WTC11 (cell line): ENCODE results near the gene ESRRG. TPM values are rescaled to one million over a fixed set of nuclear protein-coding genes. Genes with fewer than 3 reads are reported as not detected.

Experiments used
- ATAC-seq: fragments of 200-7000 bp; cut with Tn5 transposase; 2 replicates; pipeline ENCODE4 v1.10.0; 2021; ENCODE audit warnings: mild to moderate bottlenecking, moderate library complexity
- CTCF ChIA-PET: fragments of 300-600 bp; sonication (Branson Sonifier 250); formaldehyde crosslinking; loops from one replicate; lab custom pipeline; 2021; ENCODE audit warnings: antibody characterized with exemption; lab: Charles Lee
- POLR2A ChIA-PET: fragments of 350-600 bp; sonication (Branson Sonifier 250); formaldehyde crosslinking; loops from one replicate; lab custom pipeline; 2021; ENCODE audit warnings: antibody characterized with exemption; lab: Charles Lee
- DNase-seq: peaks from one replicate; pipeline ENCODE4 v3.0.0; 2021; ENCODE audit warnings: low spot score
- H3K27ac Mint-ChIP-seq: 2 replicates; pipeline ENCODE4 v1.8.0; 2021; ENCODE audit warnings: mixed read lengths
- H3K27me3 Mint-ChIP-seq: 2 replicates; pipeline ENCODE4 v1.8.0; 2021; ENCODE audit warnings: low read depth, mild to moderate bottlenecking, moderate library complexity, mixed read lengths
- H3K36me3 Mint-ChIP-seq: 2 replicates; pipeline ENCODE4 v1.8.0; 2021; ENCODE audit warnings: mixed read lengths
- H3K4me1 Mint-ChIP-seq: 2 replicates; pipeline ENCODE4 v1.8.0; 2022; ENCODE audit warnings: mixed read lengths
- H3K4me3 Mint-ChIP-seq: 2 replicates; pipeline ENCODE4 v1.8.0; 2021; ENCODE audit warnings: mild to moderate bottlenecking, moderate library complexity, mixed read lengths
- H3K9me3 Mint-ChIP-seq: 2 replicates; pipeline ENCODE4 v1.8.0; 2021; ENCODE audit warnings: mixed read lengths
- CBFB ChIP-seq: sonication (generic); formaldehyde crosslinking; IDR thresholded peaks from 2 replicates; pipeline ENCODE4 v1.8.1; 2022; ENCODE audit warnings: mild to moderate bottlenecking, low read depth, missing genetic modification reagents
- ESRRA ChIP-seq: sonication (generic); formaldehyde crosslinking; IDR thresholded peaks from 2 replicates; pipeline ENCODE4 v1.8.1; 2022; ENCODE audit warnings: mild to moderate bottlenecking, missing genetic modification reagents, borderline replicate concordance
- FOXJ3 ChIP-seq: sonication (generic); formaldehyde crosslinking; IDR thresholded peaks from 2 replicates; pipeline ENCODE4 v1.9.0; 2021; ENCODE audit warnings: missing genetic modification reagents, mild to moderate bottlenecking, borderline replicate concordance
- JUN ChIP-seq: sonication (generic); formaldehyde crosslinking; IDR thresholded peaks from 2 replicates; pipeline ENCODE4 v1.8.0; 2023; ENCODE audit warnings: mild to moderate bottlenecking, missing genetic modification reagents
- MXD4 ChIP-seq: fragments of 250-450 bp; sonication (Bioruptor Pico); IDR thresholded peaks from 2 replicates; pipeline ENCODE4 v1.8.0; 2021; ENCODE audit warnings: mild to moderate bottlenecking, moderate library complexity, borderline replicate concordance
- NFYB ChIP-seq: sonication (generic); formaldehyde crosslinking; conservative IDR thresholded peaks from 2 replicates; pipeline ENCODE4 v1.8.0; 2022; ENCODE audit warnings: low read depth, missing genetic modification reagents
- NR3C1 ChIP-seq: sonication (generic); formaldehyde crosslinking; conservative IDR thresholded peaks from 2 replicates; pipeline ENCODE4 v1.8.1; 2023; ENCODE audit warnings: low read depth, mild to moderate bottlenecking, missing genetic modification reagents
- OVOL2 ChIP-seq: fragments of 250-450 bp; sonication (Bioruptor Pico); IDR thresholded peaks from 2 replicates; pipeline ENCODE4 v1.9.0; 2021; ENCODE audit warnings: mild to moderate bottlenecking, borderline replicate concordance
- PRRX2 ChIP-seq: fragments of 250-450 bp; sonication (Bioruptor Pico); IDR thresholded peaks from 2 replicates; pipeline ENCODE4 v1.8.0; 2021; ENCODE audit warnings: mild to moderate bottlenecking
- RELA ChIP-seq: sonication (generic); formaldehyde crosslinking; IDR thresholded peaks from 2 replicates; pipeline ENCODE4 v1.8.1; 2022; ENCODE audit warnings: missing genetic modification reagents, mild to moderate bottlenecking, borderline replicate concordance
- TEAD1 ChIP-seq: sonication (generic); formaldehyde crosslinking; IDR thresholded peaks from 2 replicates; pipeline ENCODE4 v1.8.0; 2022; ENCODE audit warnings: mild to moderate bottlenecking, missing genetic modification reagents
- TEAD4 ChIP-seq: sonication (generic); formaldehyde crosslinking; IDR thresholded peaks from 2 replicates; pipeline ENCODE4 v1.8.0; 2022; ENCODE audit warnings: mild to moderate bottlenecking, missing genetic modification reagents
- TP53 ChIP-seq: sonication (generic); formaldehyde crosslinking; IDR thresholded peaks from 2 replicates; pipeline ENCODE4 v1.8.1; 2023; ENCODE audit warnings: mild to moderate bottlenecking, missing genetic modification reagents
- ZBTB21 ChIP-seq: sonication (generic); formaldehyde crosslinking; IDR thresholded peaks from 2 replicates; pipeline ENCODE4 v1.8.1; 2023; ENCODE audit warnings: mild to moderate bottlenecking, missing genetic modification reagents, borderline replicate concordance
- ZNF219 ChIP-seq: sonication (generic); formaldehyde crosslinking; IDR thresholded peaks from 2 replicates; pipeline ENCODE4 v1.8.0; 2023; ENCODE audit warnings: missing genetic modification reagents, mild to moderate bottlenecking, borderline replicate concordance
- ZNF232 ChIP-seq: sonication (generic); formaldehyde crosslinking; IDR thresholded peaks from 2 replicates; pipeline ENCODE4 v1.8.0; 2022; ENCODE audit warnings: mild to moderate bottlenecking, missing genetic modification reagents
- total RNA-seq: library from RNA; stranded (reverse); gene quantifications from 3 replicates; pipeline ENCODE4 v1.2.3, GENCODE V29; 2021
- TF ChIP-seq, protein P1 (sequence below): sonication (generic); formaldehyde crosslinking; IDR thresholded peaks from 2 replicates; pipeline ENCODE4 v1.8.1; 2023; ENCODE audit warnings: mild to moderate bottlenecking, missing genetic modification reagents, moderate library complexity
- TF ChIP-seq, protein P2 (sequence below): fragments of 250-450 bp; sonication (Bioruptor Pico); IDR thresholded peaks from 2 replicates; pipeline ENCODE4 v1.9.0; 2021; ENCODE audit warnings: moderate library complexity, mild to moderate bottlenecking, inconsistent platforms, borderline replicate concordance
- TF ChIP-seq, protein P3 (sequence below): sonication (generic); formaldehyde crosslinking; IDR thresholded peaks from 2 replicates; pipeline ENCODE4 v1.8.1; 2023; ENCODE audit warnings: mild to moderate bottlenecking, missing genetic modification reagents
- TF ChIP-seq, protein P4 (sequence below): sonication (generic); formaldehyde crosslinking; IDR thresholded peaks from 2 replicates; pipeline ENCODE4 v1.8.1; 2022; ENCODE audit warnings: mild to moderate bottlenecking, missing genetic modification reagents, moderate library complexity, borderline replicate concordance
- TF ChIP-seq, protein P5 (sequence below): sonication (generic); formaldehyde crosslinking; IDR thresholded peaks from 2 replicates; pipeline ENCODE4 v1.8.1; 2023; ENCODE audit warnings: mild to moderate bottlenecking, missing genetic modification reagents, borderline replicate concordance
- TF ChIP-seq, protein P6 (sequence below): sonication (generic); formaldehyde crosslinking; IDR thresholded peaks from 2 replicates; pipeline ENCODE4 v1.8.1; 2023; ENCODE audit warnings: mild to moderate bottlenecking, moderate library complexity, missing genetic modification reagents

The ESRRG gene
- total RNA-seq, 1 experiment from 2014 or later, result 2.3 TPM

DNA sequence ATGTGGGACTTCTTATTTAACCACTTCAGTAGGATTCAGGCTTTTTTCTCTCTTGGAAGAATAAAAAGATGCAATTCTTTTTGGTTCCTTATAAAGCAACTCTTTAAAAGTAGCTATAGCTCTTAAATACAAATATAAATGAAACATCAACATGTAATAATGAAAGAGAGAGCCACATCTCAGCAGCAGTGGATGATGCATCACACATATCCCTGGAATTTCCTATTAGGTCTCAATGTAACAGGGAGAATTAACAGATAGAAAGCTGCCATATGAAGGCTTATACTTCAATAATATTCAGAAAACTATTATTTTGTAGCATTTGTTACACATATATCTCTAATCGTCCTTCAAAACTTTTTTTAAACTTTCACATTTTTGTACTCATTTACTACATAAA lies 181.0 kb downstream of the ESRRG start:
- H3K4me3 Mint-ChIP-seq, result no peak overlapping the region
- no peak for ATAC-seq
- no peaks in the 10 kb centered on the region for H3K4me1 Mint-ChIP-seq
- no peaks in the 10 kb centered on the region for H3K9me3 Mint-ChIP-seq
- no peaks in the 10 kb centered on the region for H3K27me3 Mint-ChIP-seq
- CTCF ChIA-PET, result no interaction called here
- H3K27ac Mint-ChIP-seq, result no peak overlapping the region
- no peaks in the 10 kb centered on the region for H3K36me3 Mint-ChIP-seq
- POLR2A ChIA-PET, result no interaction called here
- TF ChIP-seq OVOL2 (CRISPR knock-in tag), result no peak
- TF ChIP-seq, protein P1, sequence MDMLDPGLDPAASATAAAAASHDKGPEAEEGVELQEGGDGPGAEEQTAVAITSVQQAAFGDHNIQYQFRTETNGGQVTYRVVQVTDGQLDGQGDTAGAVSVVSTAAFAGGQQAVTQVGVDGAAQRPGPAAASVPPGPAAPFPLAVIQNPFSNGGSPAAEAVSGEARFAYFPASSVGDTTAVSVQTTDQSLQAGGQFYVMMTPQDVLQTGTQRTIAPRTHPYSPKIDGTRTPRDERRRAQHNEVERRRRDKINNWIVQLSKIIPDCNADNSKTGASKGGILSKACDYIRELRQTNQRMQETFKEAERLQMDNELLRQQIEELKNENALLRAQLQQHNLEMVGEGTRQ (CRISPR knock-in tag), result no peak
- no peak for TF ChIP-seq PRRX2
- DNase-seq, result no peak

DNA sequence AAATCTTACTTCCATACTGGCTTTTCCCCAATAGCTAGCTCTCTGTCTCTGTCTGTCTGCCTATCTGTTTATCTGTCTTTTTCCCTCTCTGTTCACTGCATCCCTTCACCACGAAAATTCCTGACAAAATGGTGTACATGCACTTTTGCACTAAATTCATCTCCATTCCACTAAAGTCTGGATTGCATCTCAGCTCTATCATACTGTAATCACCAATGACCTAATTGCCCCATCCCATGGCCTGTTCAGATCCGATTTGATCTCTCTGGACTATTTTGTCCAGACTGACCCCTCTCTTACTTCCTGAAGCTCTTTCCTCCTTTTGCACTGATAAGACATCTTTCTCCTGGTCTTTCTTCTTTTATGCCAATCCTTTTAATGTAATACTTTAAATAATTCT lies 187.5 kb downstream of the ESRRG start:
- no peaks in the 10 kb centered on the region for H3K36me3 Mint-ChIP-seq
- DNase-seq (no peak), ATAC-seq (no peak)
- H3K4me1 Mint-ChIP-seq, result peaks cover 12% of the 10 kb centered on the region
- TF ChIP-seq TEAD1 (CRISPR knock-in tag) (no peak), ZNF232 (CRISPR knock-in tag) (no peak), MXD4 (CRISPR knock-in tag) (no peak), NFYB (CRISPR knock-in tag) (no peak), ZNF219 (CRISPR knock-in tag) (no peak)
- TF ChIP-seq, protein P2, sequence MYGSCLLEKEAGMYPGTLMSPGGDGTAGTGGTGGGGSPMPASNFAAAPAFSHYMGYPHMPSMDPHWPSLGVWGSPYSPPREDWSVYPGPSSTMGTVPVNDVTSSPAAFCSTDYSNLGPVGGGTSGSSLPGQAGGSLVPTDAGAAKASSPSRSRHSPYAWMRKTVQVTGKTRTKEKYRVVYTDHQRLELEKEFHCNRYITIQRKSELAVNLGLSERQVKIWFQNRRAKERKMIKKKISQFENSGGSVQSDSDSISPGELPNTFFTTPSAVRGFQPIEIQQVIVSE, result no peak
- no peaks in the 10 kb centered on the region for H3K9me3 Mint-ChIP-seq
- ChIA-PET CTCF (no interaction called here), POLR2A (no interaction called here)
- no peak overlapping the region for H3K27ac Mint-ChIP-seq
- H3K4me3 Mint-ChIP-seq, result no peak overlapping the region
- H3K27me3 Mint-ChIP-seq, result no peaks in the 10 kb centered on the region

DNA sequence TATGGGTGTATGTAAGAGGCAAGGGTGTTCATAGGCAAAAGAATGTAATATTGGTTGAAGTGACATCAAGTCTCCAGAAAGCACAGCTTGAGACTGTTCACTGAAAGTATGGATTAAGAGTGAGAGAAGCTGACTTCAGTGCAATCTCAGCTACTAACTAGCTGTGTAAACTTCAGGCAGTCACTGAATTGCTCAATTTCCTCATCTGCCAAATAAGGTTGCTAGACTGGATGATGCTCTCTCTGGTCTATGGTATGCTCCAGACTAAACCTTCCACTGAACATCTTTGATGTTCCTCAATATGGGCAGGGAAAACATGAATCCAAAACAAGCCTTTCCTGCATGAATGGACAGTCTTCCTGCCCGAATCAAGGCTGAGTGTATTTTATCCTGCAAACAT lies 188.2 kb downstream of the ESRRG start:
- no peaks in the 10 kb centered on the region for H3K9me3 Mint-ChIP-seq
- no peak for ATAC-seq
- no peaks in the 10 kb centered on the region for H3K36me3 Mint-ChIP-seq
- H3K4me3 Mint-ChIP-seq, result no peak overlapping the region
- ChIA-PET POLR2A (no interaction called here), CTCF (no interaction called here)
- no peaks in the 10 kb centered on the region for H3K27me3 Mint-ChIP-seq
- no peak for TF ChIP-seq CBFB
- TF ChIP-seq TP53 (CRISPR knock-in tag), result no peak
- no peak for DNase-seq
- no peak overlapping the region; the same call in 1 of the 2 replicates for H3K27ac Mint-ChIP-seq
- H3K4me1 Mint-ChIP-seq, result peaks cover 18% of the 10 kb centered on the region

DNA sequence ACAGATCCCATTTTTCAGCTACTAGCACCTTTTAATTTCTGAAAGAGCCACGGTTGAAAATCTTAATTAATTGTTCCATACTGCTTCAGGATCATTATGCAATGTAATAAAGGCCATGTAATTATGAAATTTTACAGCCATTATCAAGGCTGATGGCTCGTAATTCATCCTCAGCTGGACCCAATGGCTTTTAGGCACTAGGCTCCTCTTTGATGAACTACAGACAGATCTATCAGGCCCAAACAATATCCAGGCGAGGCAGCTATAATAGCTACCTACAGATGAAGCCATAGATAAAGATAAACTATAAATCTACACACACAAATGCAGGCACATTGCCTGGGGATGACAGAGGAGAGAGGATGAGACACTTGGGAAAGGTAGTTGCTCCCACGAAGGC lies 189.5 kb downstream of the ESRRG start:
- no peak for DNase-seq
- Mint-ChIP-seq H3K4me3 (no peak overlapping the region), H3K27me3 (no peaks in the 10 kb centered on the region), H3K9me3 (no peaks in the 10 kb centered on the region), H3K4me1 (peaks cover 24% of the 10 kb centered on the region), H3K27ac (no peak overlapping the region), H3K36me3 (no peaks in the 10 kb centered on the region)
- ChIA-PET CTCF (no interaction called here), POLR2A (no interaction called here)
- ATAC-seq, result no peak
- TF ChIP-seq FOXJ3 (no peak), NR3C1 (CRISPR knock-in tag) (no peak), RELA (CRISPR knock-in tag) (no peak), ESRRA (CRISPR knock-in tag) (no peak), JUN (no peak), ZBTB21 (CRISPR knock-in tag) (no peak), ZNF232 (CRISPR knock-in tag) (no peak), TEAD4 (CRISPR knock-in tag) (no peak)
- TF ChIP-seq, protein P3, sequence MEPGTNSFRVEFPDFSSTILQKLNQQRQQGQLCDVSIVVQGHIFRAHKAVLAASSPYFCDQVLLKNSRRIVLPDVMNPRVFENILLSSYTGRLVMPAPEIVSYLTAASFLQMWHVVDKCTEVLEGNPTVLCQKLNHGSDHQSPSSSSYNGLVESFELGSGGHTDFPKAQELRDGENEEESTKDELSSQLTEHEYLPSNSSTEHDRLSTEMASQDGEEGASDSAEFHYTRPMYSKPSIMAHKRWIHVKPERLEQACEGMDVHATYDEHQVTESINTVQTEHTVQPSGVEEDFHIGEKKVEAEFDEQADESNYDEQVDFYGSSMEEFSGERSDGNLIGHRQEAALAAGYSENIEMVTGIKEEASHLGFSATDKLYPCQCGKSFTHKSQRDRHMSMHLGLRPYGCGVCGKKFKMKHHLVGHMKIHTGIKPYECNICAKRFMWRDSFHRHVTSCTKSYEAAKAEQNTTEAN, result no peak
- TF ChIP-seq, protein P4, sequence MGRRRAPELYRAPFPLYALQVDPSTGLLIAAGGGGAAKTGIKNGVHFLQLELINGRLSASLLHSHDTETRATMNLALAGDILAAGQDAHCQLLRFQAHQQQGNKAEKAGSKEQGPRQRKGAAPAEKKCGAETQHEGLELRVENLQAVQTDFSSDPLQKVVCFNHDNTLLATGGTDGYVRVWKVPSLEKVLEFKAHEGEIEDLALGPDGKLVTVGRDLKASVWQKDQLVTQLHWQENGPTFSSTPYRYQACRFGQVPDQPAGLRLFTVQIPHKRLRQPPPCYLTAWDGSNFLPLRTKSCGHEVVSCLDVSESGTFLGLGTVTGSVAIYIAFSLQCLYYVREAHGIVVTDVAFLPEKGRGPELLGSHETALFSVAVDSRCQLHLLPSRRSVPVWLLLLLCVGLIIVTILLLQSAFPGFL (CRISPR knock-in tag), result no peak
- TF ChIP-seq, protein P5, sequence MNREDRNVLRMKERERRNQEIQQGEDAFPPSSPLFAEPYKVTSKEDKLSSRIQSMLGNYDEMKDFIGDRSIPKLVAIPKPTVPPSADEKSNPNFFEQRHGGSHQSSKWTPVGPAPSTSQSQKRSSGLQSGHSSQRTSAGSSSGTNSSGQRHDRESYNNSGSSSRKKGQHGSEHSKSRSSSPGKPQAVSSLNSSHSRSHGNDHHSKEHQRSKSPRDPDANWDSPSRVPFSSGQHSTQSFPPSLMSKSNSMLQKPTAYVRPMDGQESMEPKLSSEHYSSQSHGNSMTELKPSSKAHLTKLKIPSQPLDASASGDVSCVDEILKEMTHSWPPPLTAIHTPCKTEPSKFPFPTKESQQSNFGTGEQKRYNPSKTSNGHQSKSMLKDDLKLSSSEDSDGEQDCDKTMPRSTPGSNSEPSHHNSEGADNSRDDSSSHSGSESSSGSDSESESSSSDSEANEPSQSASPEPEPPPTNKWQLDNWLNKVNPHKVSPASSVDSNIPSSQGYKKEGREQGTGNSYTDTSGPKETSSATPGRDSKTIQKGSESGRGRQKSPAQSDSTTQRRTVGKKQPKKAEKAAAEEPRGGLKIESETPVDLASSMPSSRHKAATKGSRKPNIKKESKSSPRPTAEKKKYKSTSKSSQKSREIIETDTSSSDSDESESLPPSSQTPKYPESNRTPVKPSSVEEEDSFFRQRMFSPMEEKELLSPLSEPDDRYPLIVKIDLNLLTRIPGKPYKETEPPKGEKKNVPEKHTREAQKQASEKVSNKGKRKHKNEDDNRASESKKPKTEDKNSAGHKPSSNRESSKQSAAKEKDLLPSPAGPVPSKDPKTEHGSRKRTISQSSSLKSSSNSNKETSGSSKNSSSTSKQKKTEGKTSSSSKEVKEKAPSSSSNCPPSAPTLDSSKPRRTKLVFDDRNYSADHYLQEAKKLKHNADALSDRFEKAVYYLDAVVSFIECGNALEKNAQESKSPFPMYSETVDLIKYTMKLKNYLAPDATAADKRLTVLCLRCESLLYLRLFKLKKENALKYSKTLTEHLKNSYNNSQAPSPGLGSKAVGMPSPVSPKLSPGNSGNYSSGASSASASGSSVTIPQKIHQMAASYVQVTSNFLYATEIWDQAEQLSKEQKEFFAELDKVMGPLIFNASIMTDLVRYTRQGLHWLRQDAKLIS (CRISPR knock-in tag), result no peak
- TF ChIP-seq, protein P6, sequence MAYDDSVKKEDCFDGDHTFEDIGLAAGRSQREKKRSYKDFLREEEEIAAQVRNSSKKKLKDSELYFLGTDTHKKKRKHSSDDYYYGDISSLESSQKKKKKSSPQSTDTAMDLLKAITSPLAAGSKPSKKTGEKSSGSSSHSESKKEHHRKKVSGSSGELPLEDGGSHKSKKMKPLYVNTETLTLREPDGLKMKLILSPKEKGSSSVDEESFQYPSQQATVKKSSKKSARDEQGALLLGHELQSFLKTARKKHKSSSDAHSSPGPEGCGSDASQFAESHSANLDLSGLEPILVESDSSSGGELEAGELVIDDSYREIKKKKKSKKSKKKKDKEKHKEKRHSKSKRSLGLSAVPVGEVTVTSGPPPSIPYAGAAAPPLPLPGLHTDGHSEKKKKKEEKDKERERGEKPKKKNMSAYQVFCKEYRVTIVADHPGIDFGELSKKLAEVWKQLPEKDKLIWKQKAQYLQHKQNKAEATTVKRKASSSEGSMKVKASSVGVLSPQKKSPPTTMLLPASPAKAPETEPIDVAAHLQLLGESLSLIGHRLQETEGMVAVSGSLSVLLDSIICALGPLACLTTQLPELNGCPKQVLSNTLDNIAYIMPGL (CRISPR knock-in tag), result no peak
